ENCODE data around the gene TANC2. TPM values are rescaled to one million over a fixed set of nuclear protein-coding genes. Genes with fewer than 3 reads are reported as not detected.

TANC2 gene
- total RNA-seq, 1 experiment from 2014 or later: 53.2 TPM

DNA sequence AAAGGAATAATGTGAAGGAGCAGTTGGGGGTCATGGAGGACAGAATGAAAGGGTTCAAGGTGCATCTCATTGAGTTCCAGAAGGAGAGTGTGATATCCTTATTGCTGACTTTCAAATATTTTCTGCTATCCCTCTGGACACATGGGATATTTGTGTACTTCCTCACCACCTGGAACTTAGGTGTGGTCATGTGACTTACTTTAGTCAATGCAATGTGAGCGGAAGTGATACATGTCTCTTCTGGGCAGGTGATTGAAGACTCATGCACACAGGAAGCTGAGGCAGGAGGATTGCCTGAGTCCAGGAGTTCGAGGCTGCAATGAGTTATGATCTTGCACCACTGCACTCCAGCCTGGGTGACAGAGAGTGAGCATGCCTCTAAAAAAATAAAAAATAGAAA lies 36.7 kb upstream of the TANC2 start:
- Histone ChIP-seq H3K79me2 (ENCODE audit: insufficient read depth, low read length) (no peaks in the 10 kb centered on the region), H4K20me1 (ENCODE audit: insufficient read depth) (no peaks in the 10 kb centered on the region), H3K27ac (ENCODE audit: low read depth, low read length) (no peak overlapping the region), H2AFZ (ENCODE audit: low read depth, low read length, poor library complexity, severe bottlenecking) (no peak overlapping the region), H3K9me2 (ENCODE audit: insufficient read depth) (no peaks in the 10 kb centered on the region), H3K4me3 (replicated peaks in 1 of 2; ENCODE audit: low read depth in 1 of 2, low read length in 2 of 2) (no peak overlapping the region), H3K36me3 (ENCODE audit: control insufficient read depth in 1 of 2, insufficient read depth in 2 of 2, low read length in 2 of 2) (no peaks in the 10 kb centered on the region), H3K4me2 (ENCODE audit: low read length) (no peak overlapping the region), H3K9me3 (ENCODE audit: control insufficient read depth in 1 of 2, insufficient read depth in 1 of 2, low read depth in 1 of 2, low read length in 2 of 2) (no peaks in the 10 kb centered on the region), H3K9ac (ENCODE audit: low read length) (no peak overlapping the region), H3K27me3 (ENCODE audit: insufficient read depth, low read length) (no peaks in the 10 kb centered on the region), H3K4me1 (ENCODE audit: control insufficient read depth in 1 of 2, insufficient read depth in 2 of 2, low read length in 2 of 2) (no peaks in the 10 kb centered on the region)
- peak; percentile 22 for DNase-seq (ENCODE audit: low read depth, low spot score)
- peak; percentile 67; the same call in 1 of the 2 replicates for ATAC-seq
- ChIA-PET POLR2A (interaction anchor here (0.7 kb wide), 1 partner anchor 11 kb away, joined by 4 read pairs; no protein-coding TSS in a partner anchor), RAD21 (ENCODE audit: low non-redundant PET in 1 of 2, low total read pairs in 2 of 2, uncharacterized antibody in 2 of 2, unreplicated experiment in 2 of 2) (no interaction called here), CTCF (no interaction called here)
- TF ChIP-seq POLR2A (IDR thresholded peaks at IDR 0.05; ENCODE audit: borderline replicate concordance, extremely low read depth, insufficient read depth, insufficient read length): no peak
- no peak for TF ChIP-seq CEBPB (IDR thresholded peaks at IDR 0.05; ENCODE audit: low read depth)
- no peak for TF ChIP-seq EGR1 (IDR thresholded peaks at IDR 0.05; ENCODE audit: low read depth)
- no peak for TF ChIP-seq EZH2phosphoT487 (IDR thresholded peaks at IDR 0.05; ENCODE audit: borderline replicate concordance)
- intact Hi-C loops (cut with micrococcal nuclease): no loop called here
- no TSS peak for BruUV-seq (replicated peaks)

DNA sequence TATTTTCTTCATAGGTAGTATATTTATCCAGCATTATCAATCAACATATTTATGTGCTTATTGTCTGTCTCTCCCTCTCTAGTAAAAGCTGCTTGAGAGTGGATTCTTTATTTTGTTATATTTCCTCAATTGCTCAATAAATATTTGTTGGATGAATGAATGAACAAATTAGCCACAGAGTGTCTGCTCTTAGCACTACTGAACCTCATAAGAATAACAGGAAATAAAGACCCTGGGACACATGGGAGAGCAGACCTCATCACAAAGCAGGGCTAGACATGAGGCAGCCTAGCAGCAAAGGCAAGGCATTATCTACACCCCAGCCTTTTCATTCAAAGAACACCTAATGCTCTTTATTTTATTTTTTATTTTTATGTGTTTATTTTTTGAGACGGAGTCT lies 34.9 kb upstream of the TANC2 start:
- Histone ChIP-seq H4K20me1 (ENCODE audit: insufficient read depth) (no peaks in the 10 kb centered on the region), H3K9me2 (ENCODE audit: insufficient read depth) (no peaks in the 10 kb centered on the region), H3K27me3 (ENCODE audit: insufficient read depth, low read length) (no peaks in the 10 kb centered on the region), H3K4me3 (replicated peaks in 1 of 2; ENCODE audit: low read depth in 1 of 2, low read length in 2 of 2) (no peak overlapping the region), H3K4me1 (ENCODE audit: control insufficient read depth in 1 of 2, insufficient read depth in 2 of 2, low read length in 2 of 2) (no peaks in the 10 kb centered on the region), H3K79me2 (ENCODE audit: insufficient read depth, low read length) (no peaks in the 10 kb centered on the region), H2AFZ (ENCODE audit: low read depth, low read length, poor library complexity, severe bottlenecking) (no peak overlapping the region), H3K27ac (ENCODE audit: low read depth, low read length) (no peak overlapping the region), H3K36me3 (ENCODE audit: control insufficient read depth in 1 of 2, insufficient read depth in 2 of 2, low read length in 2 of 2) (no peaks in the 10 kb centered on the region), H3K9me3 (ENCODE audit: control insufficient read depth in 1 of 2, insufficient read depth in 1 of 2, low read depth in 1 of 2, low read length in 2 of 2) (no peaks in the 10 kb centered on the region), H3K4me2 (ENCODE audit: low read length) (no peak overlapping the region), H3K9ac (ENCODE audit: low read length) (no peak overlapping the region)
- ChIA-PET POLR2A (no interaction called here), RAD21 (ENCODE audit: low non-redundant PET in 1 of 2, low total read pairs in 2 of 2, uncharacterized antibody in 2 of 2, unreplicated experiment in 2 of 2) (no interaction called here), CTCF (no interaction called here)
- DNase-seq (ENCODE audit: low read depth, low spot score): no peak
- no peak for TF ChIP-seq SIN3A (IDR thresholded peaks at IDR 0.05; ENCODE audit: low read depth)
- TF ChIP-seq CEBPB (IDR thresholded peaks at IDR 0.05; ENCODE audit: low read depth): no peak
- TF ChIP-seq SRF (IDR thresholded peaks at IDR 0.05; ENCODE audit: low read depth): no peak
- TF ChIP-seq EZH2phosphoT487 (IDR thresholded peaks at IDR 0.05; ENCODE audit: borderline replicate concordance): no peak
- no peak for TF ChIP-seq ZNF274 (IDR thresholded peaks at IDR 0.05; ENCODE audit: low read depth, low read length)
- no peak for TF ChIP-seq RAD21 (IDR thresholded peaks at IDR 0.05; ENCODE audit: low read depth)
- no peak for ATAC-seq
- no TSS peak for BruUV-seq (replicated peaks)
- intact Hi-C loops (cut with micrococcal nuclease): no loop called here

Data from HCT116 (cell line).